HFFc6 (cell line): ENCODE results near the gene NFKBIB. TPM values are rescaled to one million over a fixed set of nuclear protein-coding genes. Genes with fewer than 3 reads are reported as not detected.
A peak's percentile ranks its signal among the peaks of the same experiment; 100 is the strongest.

Experiments used
- DNase-seq: peaks from one replicate; pipeline ENCODE4 v3.0.0-alpha.2; 2018
- H3K27ac Mint-ChIP-seq: 2 replicates; pipeline ENCODE4 v1.8.0; 2020; ENCODE audit warnings: mild to moderate bottlenecking, mixed read lengths
- H3K27me3 Mint-ChIP-seq: 2 replicates; pipeline ENCODE4 v1.8.0; 2021; ENCODE audit warnings: mild to moderate bottlenecking, moderate library complexity, mixed read lengths; ENCODE audit not compliant: insufficient read depth
- H3K36me3 Mint-ChIP-seq: 2 replicates; pipeline ENCODE4 v1.8.0; 2021; ENCODE audit warnings: low read depth, mixed read lengths
- H3K4me1 Mint-ChIP-seq: 2 replicates; pipeline ENCODE4 v1.8.0; 2020; ENCODE audit warnings: low read depth, mixed read lengths
- H3K4me3 Mint-ChIP-seq: 2 replicates; pipeline ENCODE4 v1.8.0; 2020; ENCODE audit warnings: mild to moderate bottlenecking, moderate library complexity, mixed read lengths
- H3K9me3 Mint-ChIP-seq: 2 replicates; pipeline ENCODE4 v1.8.0; 2020; ENCODE audit warnings: mild to moderate bottlenecking, mixed read lengths
- CTCF ChIP-seq: fragments of 200-600 bp; sonication (generic); IDR thresholded peaks from 2 replicates; pipeline ENCODE4 v1.5.0; 2021; ENCODE audit warnings: antibody characterized with exemption, mild to moderate bottlenecking
- total RNA-seq, 6 experiments: library from RNA; stranded (reverse); fragmentation: NEBNext Ultra II Directional; extraction: Animal tissue kit (Norgen Biotek cat#: 25700); gene quantifications; 2 replicates in 1 of 6; 3 replicates in 5 of 6; pipeline ENCODE4 v1.2.3, GENCODE V29; 2021

NFKBIB gene
- total RNA-seq, 6 experiments from 2014 or later: 21.8 to 23.4 (median 22.9) TPM

GRCh38 chr19:38917921-38918491, 18.2 kb downstream of the NFKBIB start:
- H3K27me3 Mint-ChIP-seq: no peaks in the 10 kb centered on the region
- no peak overlapping the region for H3K27ac Mint-ChIP-seq
- DNase-seq: no peak
- no peaks in the 10 kb centered on the region for H3K4me1 Mint-ChIP-seq
- H3K36me3 Mint-ChIP-seq: peaks cover 10% of the 10 kb centered on the region
- TF ChIP-seq CTCF: peak; percentile 49; the same call in 1 of the 2 replicates
- no peaks in the 10 kb centered on the region for H3K9me3 Mint-ChIP-seq
- no peak overlapping the region for H3K4me3 Mint-ChIP-seq

- H3K4me3 Mint-ChIP-seq: no peak overlapping the region
- no peaks in the 10 kb centered on the region for H3K4me1 Mint-ChIP-seq
- peaks cover 10% of the 10 kb centered on the region for H3K36me3 Mint-ChIP-seq
- no peaks in the 10 kb centered on the region for H3K9me3 Mint-ChIP-seq
- H3K27ac Mint-ChIP-seq: no peak overlapping the region
- no peak for TF ChIP-seq CTCF
- DNase-seq: no peak
- H3K27me3 Mint-ChIP-seq: no peaks in the 10 kb centered on the region
Measured at GRCh38 chr19:38918526-38918925, 18.8 kb downstream of the NFKBIB start.

- TF ChIP-seq CTCF: no peak
- Mint-ChIP-seq H3K36me3 (peaks cover 10% of the 10 kb centered on the region), H3K4me3 (no peak overlapping the region), H3K27me3 (no peaks in the 10 kb centered on the region), H3K9me3 (no peaks in the 10 kb centered on the region), H3K4me1 (no peaks in the 10 kb centered on the region), H3K27ac (no peak overlapping the region)
- DNase-seq: no peak
Measured at GRCh38 chr19:38919837-38920601, 20.2 kb downstream of the NFKBIB start.

- no peak for DNase-seq
- TF ChIP-seq CTCF: no peak
- H3K4me1 Mint-ChIP-seq: no peaks in the 10 kb centered on the region
Measured at GRCh38 chr19:38920602-38921419, 21.0 kb downstream of the NFKBIB start.

GRCh38 chr19:38921420-38922274, 21.9 kb downstream of the NFKBIB start:
- no peak for DNase-seq

More at GRCh38 chr19:38920602-38921419, 21.0 kb downstream of the NFKBIB start:
- Mint-ChIP-seq H3K27me3 (no peaks in the 10 kb centered on the region), H3K36me3 (peaks cover 10% of the 10 kb centered on the region), H3K9me3 (no peaks in the 10 kb centered on the region), H3K4me3 (no peak overlapping the region), H3K27ac (no peak overlapping the region)

More at GRCh38 chr19:38921420-38922274, 21.9 kb downstream of the NFKBIB start:
- H3K4me3 Mint-ChIP-seq: no peak overlapping the region
- no peaks in the 10 kb centered on the region for H3K4me1 Mint-ChIP-seq
- H3K27ac Mint-ChIP-seq: no peak overlapping the region
- TF ChIP-seq CTCF: no peak
- H3K27me3 Mint-ChIP-seq: no peaks in the 10 kb centered on the region
- peaks cover 10% of the 10 kb centered on the region for H3K36me3 Mint-ChIP-seq
- no peaks in the 10 kb centered on the region for H3K9me3 Mint-ChIP-seq
